ENCODE measurements around the gene ZNF92.
"Not testable (repeated sequence)": the region's sequence is repeated elsewhere in the genome, so short reads cannot be mapped to it uniquely, and the experiment has no call there.

ZNF92 gene

GRCh38 chr7:65434307-65434706, 60.7 kb downstream of the ZNF92 start:
- ATAC-seq (replicated peaks; ENCODE audit: extremely low read depth, poor library complexity, severe bottlenecking) (no peak), DNase-seq (ENCODE audit: low spot score in 2 of 2) (no peak)
- peaks cover 1% of the 10 kb centered on the region for H3K9me3 Mint-ChIP-seq
- H3K4me1 Mint-ChIP-seq: no peaks in the 10 kb centered on the region
- no peaks in the 10 kb centered on the region for H3K27me3 Mint-ChIP-seq
- H3K36me3 Mint-ChIP-seq (ENCODE audit: insufficient read depth): no peaks in the 10 kb centered on the region
- H3K4me3 Mint-ChIP-seq: no peak overlapping the region
- no peak overlapping the region for H3K27ac Mint-ChIP-seq (ENCODE audit: low read depth)

GRCh38 chr7:65436163-65436562, 62.5 kb downstream of the ZNF92 start:
- ATAC-seq (replicated peaks; ENCODE audit: extremely low read depth, poor library complexity, severe bottlenecking) (no peak), DNase-seq (ENCODE audit: low spot score in 2 of 2) (no peak)
- Mint-ChIP-seq H3K27ac (ENCODE audit: low read depth) (no peak overlapping the region), H3K27me3 (no peaks in the 10 kb centered on the region), H3K9me3 (no peaks in the 10 kb centered on the region), H3K36me3 (ENCODE audit: insufficient read depth) (no peaks in the 10 kb centered on the region), H3K4me3 (no peak overlapping the region), H3K4me1 (no peaks in the 10 kb centered on the region)

- Mint-ChIP-seq H3K27me3 (no peaks in the 10 kb centered on the region), H3K9me3 (no peaks in the 10 kb centered on the region), H3K36me3 (ENCODE audit: insufficient read depth) (peaks cover 2% of the 10 kb centered on the region), H3K4me3 (no peak overlapping the region), H3K4me1 (no peaks in the 10 kb centered on the region), H3K27ac (ENCODE audit: low read depth) (no peak overlapping the region)
- DNase-seq (ENCODE audit: low spot score in 2 of 2) (no peak), ATAC-seq (replicated peaks; ENCODE audit: extremely low read depth, poor library complexity, severe bottlenecking) (no peak)
Measured at GRCh38 chr7:65438598-65438997, 64.9 kb downstream of the ZNF92 start.

- Mint-ChIP-seq H3K4me3 (no peak overlapping the region), H3K27me3 (peaks cover 6% of the 10 kb centered on the region), H3K4me1 (no peaks in the 10 kb centered on the region), H3K27ac (ENCODE audit: low read depth) (no peak overlapping the region), H3K9me3 (no peaks in the 10 kb centered on the region), H3K36me3 (ENCODE audit: insufficient read depth) (peaks cover 2% of the 10 kb centered on the region)
- ATAC-seq (replicated peaks; ENCODE audit: extremely low read depth, poor library complexity, severe bottlenecking) (no peak), DNase-seq (ENCODE audit: low spot score in 2 of 2) (no peak)
Measured at GRCh38 chr7:65441010-65441409, 67.4 kb downstream of the ZNF92 start.

GRCh38 chr7:65444205-65444842, 70.7 kb downstream of the ZNF92 start:
- no peak for DNase-seq (ENCODE audit: low spot score in 2 of 2)
- H3K9me3 Mint-ChIP-seq: peaks cover 7% of the 10 kb centered on the region
- H3K27me3 Mint-ChIP-seq: peaks cover 6% of the 10 kb centered on the region
- no peak overlapping the region for H3K4me3 Mint-ChIP-seq
- peaks cover 4% of the 10 kb centered on the region for H3K4me1 Mint-ChIP-seq
- no peak overlapping the region for H3K27ac Mint-ChIP-seq (ENCODE audit: low read depth)
- H3K36me3 Mint-ChIP-seq (ENCODE audit: insufficient read depth): peaks cover 2% of the 10 kb centered on the region
- no peak for ATAC-seq (replicated peaks; ENCODE audit: extremely low read depth, poor library complexity, severe bottlenecking)

- peaks cover 6% of the 10 kb centered on the region for H3K27me3 Mint-ChIP-seq
- peaks cover 7% of the 10 kb centered on the region for H3K9me3 Mint-ChIP-seq
- peaks cover 10% of the 10 kb centered on the region for H3K4me1 Mint-ChIP-seq
- ATAC-seq (replicated peaks; ENCODE audit: extremely low read depth, poor library complexity, severe bottlenecking): no peak
- peaks cover 2% of the 10 kb centered on the region for H3K36me3 Mint-ChIP-seq (ENCODE audit: insufficient read depth)
- DNase-seq (ENCODE audit: low spot score in 2 of 2): no peak
- H3K27ac Mint-ChIP-seq (ENCODE audit: low read depth): no peak overlapping the region
- H3K4me3 Mint-ChIP-seq: no peak overlapping the region
Measured at GRCh38 chr7:65444899-65445823, 71.5 kb downstream of the ZNF92 start.

- DNase-seq (ENCODE audit: low spot score in 2 of 2); H3K27ac Mint-ChIP-seq (ENCODE audit: low read depth); H3K4me3 Mint-ChIP-seq; ATAC-seq (replicated peaks; ENCODE audit: extremely low read depth, poor library complexity, severe bottlenecking); H3K36me3 Mint-ChIP-seq (ENCODE audit: insufficient read depth); H3K9me3 Mint-ChIP-seq: not testable (repeated sequence)
- Mint-ChIP-seq H3K27me3 (peaks cover 12% of the 10 kb centered on the region), H3K4me1 (peaks cover 20% of the 10 kb centered on the region)
Measured at GRCh38 chr7:65447041-65447440, 73.4 kb downstream of the ZNF92 start.

GRCh38 chr7:65448816-65449504, 75.3 kb downstream of the ZNF92 start:
- DNase-seq (ENCODE audit: low spot score in 2 of 2) (no peak), ATAC-seq (replicated peaks; ENCODE audit: extremely low read depth, poor library complexity, severe bottlenecking) (no peak)
- Mint-ChIP-seq H3K36me3 (ENCODE audit: insufficient read depth) (no peaks in the 10 kb centered on the region), H3K4me3 (no peak overlapping the region), H3K4me1 (peaks cover 20% of the 10 kb centered on the region), H3K9me3 (peaks cover 7% of the 10 kb centered on the region), H3K27ac (ENCODE audit: low read depth) (no peak overlapping the region), H3K27me3 (peaks cover 12% of the 10 kb centered on the region)

- peaks cover 24% of the 10 kb centered on the region for H3K4me1 Mint-ChIP-seq
- H3K27ac Mint-ChIP-seq (ENCODE audit: low read depth): no peak overlapping the region
- no peak overlapping the region for H3K4me3 Mint-ChIP-seq
- peaks cover 16% of the 10 kb centered on the region for H3K27me3 Mint-ChIP-seq
- H3K9me3 Mint-ChIP-seq: peaks cover 7% of the 10 kb centered on the region
- ATAC-seq (replicated peaks; ENCODE audit: extremely low read depth, poor library complexity, severe bottlenecking) (no peak), DNase-seq (ENCODE audit: low spot score in 2 of 2) (no peak)
- H3K36me3 Mint-ChIP-seq (ENCODE audit: insufficient read depth): no peaks in the 10 kb centered on the region
Measured at GRCh38 chr7:65449505-65449852, 75.8 kb downstream of the ZNF92 start.
